Endothelial cell (in vitro differentiated cells): ENCODE results near the gene RPTOR. TPM values are rescaled to one million over a fixed set of nuclear protein-coding genes. Genes with fewer than 3 reads are reported as not detected.

ENCODE experiments used
- DNase-seq: peaks from one replicate; pipeline ENCODE4 v3.0.0; 2021; ENCODE audit warnings: low spot score
- H3K27ac Mint-ChIP-seq: one replicate; pipeline ENCODE4 v1.8.0; 2021; ENCODE audit warnings: mixed read lengths, inconsistent platforms; ENCODE audit not compliant: unreplicated experiment
- H3K27me3 Mint-ChIP-seq: one replicate; pipeline ENCODE4 v1.8.0; 2021; ENCODE audit warnings: mild to moderate bottlenecking, moderate library complexity, mixed read lengths, inconsistent platforms; ENCODE audit not compliant: unreplicated experiment
- H3K36me3 Mint-ChIP-seq: one replicate; pipeline ENCODE4 v1.8.0; 2021; ENCODE audit warnings: mild to moderate bottlenecking, low read depth, mixed read lengths, inconsistent platforms; ENCODE audit not compliant: unreplicated experiment
- H3K4me1 Mint-ChIP-seq: one replicate; pipeline ENCODE4 v1.8.0; 2021; ENCODE audit warnings: mild to moderate bottlenecking, mixed read lengths, inconsistent platforms; ENCODE audit not compliant: unreplicated experiment
- H3K4me3 Mint-ChIP-seq: one replicate; pipeline ENCODE4 v1.8.0; 2021; ENCODE audit warnings: mild to moderate bottlenecking, mixed read lengths, inconsistent platforms; ENCODE audit not compliant: unreplicated experiment
- H3K9me3 Mint-ChIP-seq: one replicate; pipeline ENCODE4 v1.8.0; 2021; ENCODE audit warnings: mixed read lengths, inconsistent platforms; ENCODE audit not compliant: unreplicated experiment
- CTCF ChIP-seq: fragments of 200-600 bp; sonication (generic); IDR thresholded peaks from one replicate; pipeline ENCODE4 v1.5.0; 2021; ENCODE audit warnings: antibody characterized with exemption; ENCODE audit not compliant: unreplicated experiment
- total RNA-seq: library from RNA; stranded (reverse); fragmentation: NEBNext Ultra II Directional; extraction: Animal tissue kit (Norgen Biotek cat#: 25700); gene quantifications from one replicate; pipeline ENCODE4 v1.2.1, GENCODE V29; 2021; ENCODE audit not compliant: unreplicated experiment

Gene RPTOR
- total RNA-seq, 1 donor from 2014 or later, result 36.7 TPM

GRCh38 chr17:80538484-80538883, 6.2 kb upstream of the RPTOR start:
- H3K4me1 Mint-ChIP-seq, result peaks cover 4% of the 10 kb centered on the region
- no peak overlapping the region for H3K27ac Mint-ChIP-seq

GRCh38 chr17:80539022-80539641, 5.5 kb upstream of the RPTOR start:
- no peaks in the 10 kb centered on the region for H3K9me3 Mint-ChIP-seq
- H3K27ac Mint-ChIP-seq, result no peak overlapping the region
- no peak for TF ChIP-seq CTCF
- no peaks in the 10 kb centered on the region for H3K36me3 Mint-ChIP-seq
- no peak for DNase-seq
- H3K4me1 Mint-ChIP-seq, result peaks cover 4% of the 10 kb centered on the region
- H3K4me3 Mint-ChIP-seq, result no peak overlapping the region
- peaks cover 7% of the 10 kb centered on the region for H3K27me3 Mint-ChIP-seq

More at GRCh38 chr17:80538484-80538883, 6.2 kb upstream of the RPTOR start:
- no peaks in the 10 kb centered on the region for H3K9me3 Mint-ChIP-seq
- no peak for DNase-seq
- peaks cover 7% of the 10 kb centered on the region for H3K27me3 Mint-ChIP-seq
- H3K36me3 Mint-ChIP-seq, result no peaks in the 10 kb centered on the region
- no peak for TF ChIP-seq CTCF
- H3K4me3 Mint-ChIP-seq, result no peak overlapping the region

- DNase-seq, result no peak
- Mint-ChIP-seq H3K27me3 (peaks cover 3% of the 10 kb centered on the region), H3K27ac (peak overlapping the region; percentile 74), H3K4me1 (peaks cover 12% of the 10 kb centered on the region), H3K4me3 (peak overlapping the region; percentile 96), H3K36me3 (no peaks in the 10 kb centered on the region), H3K9me3 (no peaks in the 10 kb centered on the region)
- no peak for TF ChIP-seq CTCF
These were observed 825 bp downstream of the RPTOR start for GRCh38 chr17:80545499-80545826.

GRCh38 chr17:80546267-80546666, 1.6 kb downstream of the RPTOR start:
- no peak for TF ChIP-seq CTCF
- Mint-ChIP-seq H3K4me1 (peaks cover 12% of the 10 kb centered on the region), H3K4me3 (peak overlapping the region; percentile 96), H3K27ac (no peak overlapping the region), H3K36me3 (no peaks in the 10 kb centered on the region), H3K9me3 (no peaks in the 10 kb centered on the region), H3K27me3 (peaks cover 3% of the 10 kb centered on the region)
- DNase-seq, result no peak

- DNase-seq, result no peak
- peaks cover 2% of the 10 kb centered on the region for H3K27me3 Mint-ChIP-seq
- H3K27ac Mint-ChIP-seq, result no peak overlapping the region
- no peak for TF ChIP-seq CTCF
- no peaks in the 10 kb centered on the region for H3K9me3 Mint-ChIP-seq
- no peaks in the 10 kb centered on the region for H3K4me1 Mint-ChIP-seq
- H3K4me3 Mint-ChIP-seq, result no peak overlapping the region
- H3K36me3 Mint-ChIP-seq, result no peaks in the 10 kb centered on the region
These were observed 7.9 kb downstream of the RPTOR start for GRCh38 chr17:80552523-80552922.
